ENCODE results near the gene LIN37. TPM values are rescaled to one million over a fixed set of nuclear protein-coding genes. Genes with fewer than 3 reads are reported as not detected.
A peak's percentile ranks its signal among the peaks of the same experiment; 100 is the strongest.

Gene LIN37
- total and polyA plus RNA-seq, 9 of the 15 experiments (the other 6 are each of a cell fraction or from before 2014, with no cell fraction given) = 1.2 to 12.5 (median 8.6) TPM

GRCh38 chr19:35783469-35784434, 35.4 kb downstream of the LIN37 start (continued):
- TF ChIP-seq MNT (conservative IDR thresholded peaks at IDR 0.05) (no peak), THRAP3 (IDR thresholded peaks at IDR 0.05; ENCODE audit: borderline replicate concordance) (no peak), MECOM (CRISPR knock-in tag; IDR thresholded peaks at IDR 0.05) (no peak), JUND (IDR thresholded peaks at IDR 0.05; ENCODE audit: borderline replicate concordance, low read depth, low read length) (peak; percentile 64), JUND (tag; IDR thresholded peaks at IDR 0.05; ENCODE audit: borderline replicate concordance, low read depth, low read length) (no peak; the same call in 2 of the 3 replicates), JUN (IDR thresholded peaks at IDR 0.05; ENCODE audit: borderline replicate concordance, low read depth, low read length) (peak; percentile 48; the same call in 1 of the 2 replicates), JUN (CRISPR knock-in tag; IDR thresholded peaks at IDR 0.05; ENCODE audit: borderline replicate concordance) (no peak), NR2C1 (IDR thresholded peaks at IDR 0.05) (peak; percentile 67; the same call in 1 of the 2 replicates), NR2C1 (tag; IDR thresholded peaks at IDR 0.05) (peak; percentile 63), CBX3 (IDR thresholded peaks at IDR 0.05; ENCODE audit: borderline replicate concordance in 1 of 2, low read length in 2 of 2) (no peak), KAT8 (IDR thresholded peaks at IDR 0.05; ENCODE audit: low read depth) (no peak), CHD2 (IDR thresholded peaks at IDR 0.05; ENCODE audit: low read depth, low read length) (no peak), POLR2G (IDR thresholded peaks at IDR 0.05; ENCODE audit: low read depth, low read length) (peak; percentile 18; the same call in 1 of the 2 replicates), ATF3 (IDR thresholded peaks at IDR 0.05) (peak; percentile 70), ATF3 (CRISPR knock-in tag; conservative IDR thresholded peaks at IDR 0.05) (no peak), BRCA1 (IDR thresholded peaks at IDR 0.05) (no peak), BRCA1 (CRISPR knock-in tag; IDR thresholded peaks at IDR 0.05) (no peak), TSC22D4 (tag; IDR thresholded peaks at IDR 0.05) (no peak), NR2C2 (CRISPR knock-in tag; IDR thresholded peaks at IDR 0.05) (0 out of 2 replicates have a peak, but pooled peaks have one; percentile 18), NR2C2 (tag; IDR thresholded peaks at IDR 0.05) (no peak), ZFP1 (CRISPR knock-in tag; IDR thresholded peaks at IDR 0.05) (no peak), MEIS2 (IDR thresholded peaks at IDR 0.05; ENCODE audit: partially characterized antibody) (no peak), CBX5 (IDR thresholded peaks at IDR 0.05; ENCODE audit: borderline replicate concordance, low read depth) (no peak)
- TF ChIP-seq, protein P1, sequence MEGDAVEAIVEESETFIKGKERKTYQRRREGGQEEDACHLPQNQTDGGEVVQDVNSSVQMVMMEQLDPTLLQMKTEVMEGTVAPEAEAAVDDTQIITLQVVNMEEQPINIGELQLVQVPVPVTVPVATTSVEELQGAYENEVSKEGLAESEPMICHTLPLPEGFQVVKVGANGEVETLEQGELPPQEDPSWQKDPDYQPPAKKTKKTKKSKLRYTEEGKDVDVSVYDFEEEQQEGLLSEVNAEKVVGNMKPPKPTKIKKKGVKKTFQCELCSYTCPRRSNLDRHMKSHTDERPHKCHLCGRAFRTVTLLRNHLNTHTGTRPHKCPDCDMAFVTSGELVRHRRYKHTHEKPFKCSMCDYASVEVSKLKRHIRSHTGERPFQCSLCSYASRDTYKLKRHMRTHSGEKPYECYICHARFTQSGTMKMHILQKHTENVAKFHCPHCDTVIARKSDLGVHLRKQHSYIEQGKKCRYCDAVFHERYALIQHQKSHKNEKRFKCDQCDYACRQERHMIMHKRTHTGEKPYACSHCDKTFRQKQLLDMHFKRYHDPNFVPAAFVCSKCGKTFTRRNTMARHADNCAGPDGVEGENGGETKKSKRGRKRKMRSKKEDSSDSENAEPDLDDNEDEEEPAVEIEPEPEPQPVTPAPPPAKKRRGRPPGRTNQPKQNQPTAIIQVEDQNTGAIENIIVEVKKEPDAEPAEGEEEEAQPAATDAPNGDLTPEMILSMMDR (IDR thresholded peaks at IDR 0.05 in 2 of 3, conservative IDR thresholded peaks at IDR 0.05 in 1 of 3; ENCODE audit: insufficient read depth in 2 of 3, low read depth in 1 of 3, low read length in 3 of 3) = peak in 2 of 3 experiments; percentile 18 to 21; a peak in 2 of 6 replicates

Data from K562 (cell line).